Measurements from ENCODE around the gene TAOK1. TPM values are rescaled to one million over a fixed set of nuclear protein-coding genes. Genes with fewer than 3 reads are reported as not detected.

The TAOK1 gene
- total and polyA plus RNA-seq, 9 of the 15 experiments (the other 6 are each of a cell fraction or from before 2014, with no cell fraction given) = 3.2 to 33.1 (median 16.5) TPM

GRCh38 chr17:29389982-29390850, at the start of gene TAOK1 (continued):
- TF ChIP-seq USF2 (CRISPR knock-in tag; IDR thresholded peaks at IDR 0.05) (no peak), MTA1 (IDR thresholded peaks at IDR 0.05; ENCODE audit: borderline replicate concordance) (no peak), RHOXF2B (CRISPR knock-in tag; conservative IDR thresholded peaks at IDR 0.05) (0 out of 2 replicates have a peak, but pooled peaks have one; percentile 49), KLF10 (CRISPR knock-in tag; IDR thresholded peaks at IDR 0.05) (no peak), CBFB (CRISPR knock-in tag; IDR thresholded peaks at IDR 0.05) (no peak), MYBL2 (IDR thresholded peaks at IDR 0.05; ENCODE audit: low read depth) (no peak), MYBL2 (CRISPR knock-in tag; IDR thresholded peaks at IDR 0.05; ENCODE audit: borderline replicate concordance) (no peak), HDAC3 (IDR thresholded peaks at IDR 0.05; ENCODE audit: borderline replicate concordance, partially characterized antibody) (peak; percentile 15), SMARCA4 (IDR thresholded peaks at IDR 0.05) (0 out of 2 replicates have a peak, but pooled peaks have one; percentile 47), HMG20B (CRISPR knock-in tag; IDR thresholded peaks at IDR 0.05) (no peak; the same call in 1 of the 2 replicates), KAT2B (IDR thresholded peaks at IDR 0.05; ENCODE audit: low read depth, low read length) (no peak), KAT8 (IDR thresholded peaks at IDR 0.05; ENCODE audit: low read depth) (no peak), ZNF583 (CRISPR knock-in tag; IDR thresholded peaks at IDR 0.05) (no peak; the same call in 1 of the 2 replicates), FOXJ2 (tag; IDR thresholded peaks at IDR 0.05) (no peak), ZNF282 (CRISPR knock-in tag; IDR thresholded peaks at IDR 0.05) (no peak), ZNF830 (CRISPR knock-in tag; IDR thresholded peaks at IDR 0.05) (no peak), SRSF3 (IDR thresholded peaks at IDR 0.05; ENCODE audit: insufficient read depth, low read length) (no peak), NR2C1 (IDR thresholded peaks at IDR 0.05) (no peak), NR2C1 (tag; IDR thresholded peaks at IDR 0.05) (no peak), SMARCE1 (IDR thresholded peaks at IDR 0.05) (0 out of 2 replicates have a peak, but pooled peaks have one; percentile 48), ZNF41 (CRISPR knock-in tag; conservative IDR thresholded peaks at IDR 0.05) (no peak), ZNF561 (CRISPR knock-in tag; conservative IDR thresholded peaks at IDR 0.05) (no peak)
- TF ChIP-seq, protein P1, sequence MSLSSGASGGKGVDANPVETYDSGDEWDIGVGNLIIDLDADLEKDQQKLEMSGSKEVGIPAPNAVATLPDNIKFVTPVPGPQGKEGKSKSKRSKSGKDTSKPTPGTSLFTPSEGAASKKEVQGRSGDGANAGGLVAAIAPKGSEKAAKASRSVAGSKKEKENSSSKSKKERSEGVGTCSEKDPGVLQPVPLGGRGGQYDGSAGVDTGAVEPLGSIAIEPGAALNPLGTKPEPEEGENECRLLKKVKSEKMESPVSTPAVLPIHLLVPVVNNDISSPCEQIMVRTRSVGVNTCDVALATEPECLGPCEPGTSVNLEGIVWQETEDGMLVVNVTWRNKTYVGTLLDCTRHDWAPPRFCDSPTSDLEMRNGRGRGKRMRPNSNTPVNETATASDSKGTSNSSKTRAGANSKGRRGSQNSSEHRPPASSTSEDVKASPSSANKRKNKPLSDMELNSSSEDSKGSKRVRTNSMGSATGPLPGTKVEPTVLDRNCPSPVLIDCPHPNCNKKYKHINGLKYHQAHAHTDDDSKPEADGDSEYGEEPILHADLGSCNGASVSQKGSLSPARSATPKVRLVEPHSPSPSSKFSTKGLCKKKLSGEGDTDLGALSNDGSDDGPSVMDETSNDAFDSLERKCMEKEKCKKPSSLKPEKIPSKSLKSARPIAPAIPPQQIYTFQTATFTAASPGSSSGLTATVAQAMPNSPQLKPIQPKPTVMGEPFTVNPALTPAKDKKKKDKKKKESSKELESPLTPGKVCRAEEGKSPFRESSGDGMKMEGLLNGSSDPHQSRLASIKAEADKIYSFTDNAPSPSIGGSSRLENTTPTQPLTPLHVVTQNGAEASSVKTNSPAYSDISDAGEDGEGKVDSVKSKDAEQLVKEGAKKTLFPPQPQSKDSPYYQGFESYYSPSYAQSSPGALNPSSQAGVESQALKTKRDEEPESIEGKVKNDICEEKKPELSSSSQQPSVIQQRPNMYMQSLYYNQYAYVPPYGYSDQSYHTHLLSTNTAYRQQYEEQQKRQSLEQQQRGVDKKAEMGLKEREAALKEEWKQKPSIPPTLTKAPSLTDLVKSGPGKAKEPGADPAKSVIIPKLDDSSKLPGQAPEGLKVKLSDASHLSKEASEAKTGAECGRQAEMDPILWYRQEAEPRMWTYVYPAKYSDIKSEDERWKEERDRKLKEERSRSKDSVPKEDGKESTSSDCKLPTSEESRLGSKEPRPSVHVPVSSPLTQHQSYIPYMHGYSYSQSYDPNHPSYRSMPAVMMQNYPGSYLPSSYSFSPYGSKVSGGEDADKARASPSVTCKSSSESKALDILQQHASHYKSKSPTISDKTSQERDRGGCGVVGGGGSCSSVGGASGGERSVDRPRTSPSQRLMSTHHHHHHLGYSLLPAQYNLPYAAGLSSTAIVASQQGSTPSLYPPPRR (CRISPR knock-in tag; IDR thresholded peaks at IDR 0.05; ENCODE audit: borderline replicate concordance) = no peak
- TF ChIP-seq, protein P2, sequence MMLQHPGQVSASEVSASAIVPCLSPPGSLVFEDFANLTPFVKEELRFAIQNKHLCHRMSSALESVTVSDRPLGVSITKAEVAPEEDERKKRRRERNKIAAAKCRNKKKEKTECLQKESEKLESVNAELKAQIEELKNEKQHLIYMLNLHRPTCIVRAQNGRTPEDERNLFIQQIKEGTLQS (IDR thresholded peaks at IDR 0.05) = no peak; the same call in 1 of the 2 replicates
- TF ChIP-seq, protein P2 (CRISPR knock-in tag; conservative IDR thresholded peaks at IDR 0.05) = no peak

Data from K562 (cell line).